ENCODE measurements around the gene FSTL1. TPM values are rescaled to one million over a fixed set of nuclear protein-coding genes. Genes with fewer than 3 reads are reported as not detected.
A peak's percentile ranks its signal among the peaks of the same experiment; 100 is the strongest.

Gene FSTL1
- total RNA-seq, 1 donor from 2014 or later: 790 TPM

DNA sequence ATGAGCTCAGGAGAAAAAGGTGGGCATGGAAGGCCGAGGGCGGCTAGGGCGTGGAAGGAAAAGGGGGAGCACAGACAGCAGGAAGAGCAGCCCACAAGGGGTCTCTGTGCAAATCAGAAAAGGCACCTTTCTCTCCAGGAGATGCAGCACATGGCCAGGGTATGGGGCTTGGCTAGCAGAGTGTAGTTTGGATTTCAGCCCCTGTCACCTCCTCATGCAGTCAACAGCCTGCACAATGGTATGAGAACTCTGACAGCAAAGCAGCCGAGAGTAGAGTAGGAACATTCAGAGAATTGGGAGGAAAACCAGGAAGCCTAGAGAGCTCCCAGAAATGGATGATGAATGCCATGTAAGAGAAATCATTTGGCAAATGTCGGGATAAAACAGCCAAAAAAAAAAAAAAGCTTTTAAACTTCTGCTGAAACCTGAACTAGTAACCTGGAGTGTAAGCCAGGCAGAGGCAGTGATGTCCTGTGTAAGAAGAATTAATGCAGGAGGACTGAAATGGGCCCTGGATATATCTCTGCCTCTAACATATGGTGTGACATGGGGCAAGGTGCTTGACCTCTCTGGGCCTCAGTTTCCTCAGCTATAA is 25.7 kb downstream of the FSTL1 start:
- H3K27me3 ChIP-seq: no peaks in the 10 kb centered on the region
- peak overlapping the region in 1 of 2 donors; percentile 32 for H3K4me3 ChIP-seq
- peak overlapping the region; percentile 77 to 80 for H3K27ac ChIP-seq
- intact Hi-C loops (cut with DNase I): loop anchor here (10.0 kb wide), 2 partner anchors 320 to 750 kb away; partner anchors contain the start of genes COX17, GTF2E1 and RABL3
- H3K9me3 ChIP-seq: no peaks in the 10 kb centered on the region
- DNase-seq (ENCODE audit: low spot score in 2 of 2): peak in 1 of 2 donors; percentile 50
- TF ChIP-seq, protein P1, sequence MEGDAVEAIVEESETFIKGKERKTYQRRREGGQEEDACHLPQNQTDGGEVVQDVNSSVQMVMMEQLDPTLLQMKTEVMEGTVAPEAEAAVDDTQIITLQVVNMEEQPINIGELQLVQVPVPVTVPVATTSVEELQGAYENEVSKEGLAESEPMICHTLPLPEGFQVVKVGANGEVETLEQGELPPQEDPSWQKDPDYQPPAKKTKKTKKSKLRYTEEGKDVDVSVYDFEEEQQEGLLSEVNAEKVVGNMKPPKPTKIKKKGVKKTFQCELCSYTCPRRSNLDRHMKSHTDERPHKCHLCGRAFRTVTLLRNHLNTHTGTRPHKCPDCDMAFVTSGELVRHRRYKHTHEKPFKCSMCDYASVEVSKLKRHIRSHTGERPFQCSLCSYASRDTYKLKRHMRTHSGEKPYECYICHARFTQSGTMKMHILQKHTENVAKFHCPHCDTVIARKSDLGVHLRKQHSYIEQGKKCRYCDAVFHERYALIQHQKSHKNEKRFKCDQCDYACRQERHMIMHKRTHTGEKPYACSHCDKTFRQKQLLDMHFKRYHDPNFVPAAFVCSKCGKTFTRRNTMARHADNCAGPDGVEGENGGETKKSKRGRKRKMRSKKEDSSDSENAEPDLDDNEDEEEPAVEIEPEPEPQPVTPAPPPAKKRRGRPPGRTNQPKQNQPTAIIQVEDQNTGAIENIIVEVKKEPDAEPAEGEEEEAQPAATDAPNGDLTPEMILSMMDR (IDR thresholded peaks at IDR 0.05): no peak
- H3K4me1 ChIP-seq: peaks cover 61 to 92% of the 10 kb centered on the region in 2 donors
- peaks cover 6 to 9% of the 10 kb centered on the region in 2 donors for H3K36me3 ChIP-seq

DNA sequence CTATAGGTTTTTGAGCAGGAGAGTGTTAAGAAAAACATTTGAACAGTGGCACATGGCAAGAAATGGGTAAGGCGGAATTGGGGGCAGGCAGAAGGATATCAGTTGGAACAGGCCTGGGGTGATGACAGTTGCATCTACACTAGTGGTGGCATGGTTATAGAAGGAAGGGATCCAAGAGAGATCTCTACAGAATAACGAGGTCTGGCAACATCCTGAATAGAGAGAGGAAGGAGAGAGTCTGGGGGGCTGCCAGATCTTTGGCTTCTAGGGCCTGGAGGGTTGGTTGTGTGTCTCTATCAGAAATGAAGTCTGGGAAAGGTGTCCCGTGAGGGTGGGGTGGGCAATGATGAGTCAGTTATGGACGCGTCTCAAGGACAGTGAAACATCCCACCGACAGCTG is 26.3 kb downstream of the FSTL1 start:
- H3K4me3 ChIP-seq: peak overlapping the region in 1 of 2 donors; percentile 18
- TF ChIP-seq, protein P1 (IDR thresholded peaks at IDR 0.05): no peak
- DNase-seq (ENCODE audit: low spot score in 2 of 2): peak in 1 of 2 donors; percentile 60
- H3K4me1 ChIP-seq: peaks cover 66 to 92% of the 10 kb centered on the region in 2 donors
- intact Hi-C loops (cut with DNase I): loop anchor here (10.0 kb wide), 2 partner anchors 320 to 750 kb away; partner anchors contain the start of genes COX17, GTF2E1 and RABL3
- peaks cover under 1 to 5% of the 10 kb centered on the region in 2 donors for H3K36me3 ChIP-seq
- no peaks in the 10 kb centered on the region for H3K27me3 ChIP-seq
- H3K27ac ChIP-seq: peak overlapping the region; percentile 77 to 80
- H3K9me3 ChIP-seq: no peaks in the 10 kb centered on the region

DNA sequence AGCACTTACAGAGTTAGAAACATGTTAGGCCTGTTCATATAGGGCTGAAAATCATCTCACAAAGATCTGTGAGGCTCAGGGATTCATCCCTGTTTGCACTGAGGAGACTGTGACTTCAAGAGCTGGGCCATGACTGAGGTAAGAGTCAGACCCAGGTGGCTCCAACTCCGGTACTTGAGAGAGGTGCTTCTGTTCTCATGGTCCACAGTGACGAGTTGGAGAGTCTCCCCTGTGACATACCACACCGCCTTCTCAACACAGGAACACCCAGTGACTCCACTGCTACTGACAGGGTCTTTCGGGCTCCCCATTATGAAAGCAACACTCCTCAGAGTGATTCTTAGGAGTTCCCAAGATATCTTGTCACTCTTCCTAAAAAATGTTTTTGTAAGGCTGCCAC is 27.4 kb downstream of the FSTL1 start:
- intact Hi-C loops (cut with DNase I): loop anchor here (10.0 kb wide), 2 partner anchors 321 to 749 kb away; partner anchors contain the start of genes COX17, GTF2E1 and RABL3
- H3K4me3 ChIP-seq: no peak overlapping the region
- no peaks in the 10 kb centered on the region for H3K9me3 ChIP-seq
- H3K4me1 ChIP-seq: peaks cover 74 to 93% of the 10 kb centered on the region in 2 donors
- TF ChIP-seq, protein P1 (IDR thresholded peaks at IDR 0.05): no peak
- peaks cover 0 to 5% of the 10 kb centered on the region in 2 donors for H3K36me3 ChIP-seq
- DNase-seq (ENCODE audit: low spot score in 2 of 2): peak in 1 of 2 donors; percentile 52
- no peaks in the 10 kb centered on the region for H3K27me3 ChIP-seq
- H3K27ac ChIP-seq: peak overlapping the region; percentile 77 to 80

DNA sequence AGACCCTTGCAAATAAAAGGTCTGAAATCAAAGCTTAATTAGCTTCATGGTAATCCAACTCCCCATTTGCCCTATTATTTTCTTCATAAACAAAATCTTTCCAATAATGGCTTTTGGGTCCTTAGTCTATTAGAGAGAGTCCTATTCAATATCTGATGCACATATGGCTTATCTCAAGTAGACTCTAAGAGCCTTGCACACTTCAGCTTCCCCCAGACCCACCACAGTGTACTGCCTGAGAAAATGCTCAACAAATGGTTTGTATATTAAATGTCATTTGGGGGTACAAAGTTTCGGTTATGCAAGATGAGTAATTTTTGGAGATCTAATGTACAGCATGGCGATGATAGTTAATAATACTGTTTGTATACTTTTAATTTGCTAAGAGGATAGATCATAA is 28.9 kb downstream of the FSTL1 start:
- intact Hi-C loops (cut with DNase I): loop anchor here (1.0 to 10.0 kb wide), 4 partner anchors 29 to 747 kb away; partner anchors contain the start of genes COX17, GTF2E1 and RABL3
- peak overlapping the region; percentile 77 to 80 for H3K27ac ChIP-seq
- TF ChIP-seq, protein P1 (IDR thresholded peaks at IDR 0.05): no peak
- H3K4me3 ChIP-seq: no peak overlapping the region
- H3K27me3 ChIP-seq: no peaks in the 10 kb centered on the region
- H3K36me3 ChIP-seq: peaks cover 0 to 5% of the 10 kb centered on the region in 2 donors
- peaks cover 72 to 90% of the 10 kb centered on the region in 2 donors for H3K4me1 ChIP-seq
- DNase-seq (ENCODE audit: low spot score in 2 of 2): peak in 1 of 2 donors; percentile 30
- H3K9me3 ChIP-seq: no peaks in the 10 kb centered on the region

DNA sequence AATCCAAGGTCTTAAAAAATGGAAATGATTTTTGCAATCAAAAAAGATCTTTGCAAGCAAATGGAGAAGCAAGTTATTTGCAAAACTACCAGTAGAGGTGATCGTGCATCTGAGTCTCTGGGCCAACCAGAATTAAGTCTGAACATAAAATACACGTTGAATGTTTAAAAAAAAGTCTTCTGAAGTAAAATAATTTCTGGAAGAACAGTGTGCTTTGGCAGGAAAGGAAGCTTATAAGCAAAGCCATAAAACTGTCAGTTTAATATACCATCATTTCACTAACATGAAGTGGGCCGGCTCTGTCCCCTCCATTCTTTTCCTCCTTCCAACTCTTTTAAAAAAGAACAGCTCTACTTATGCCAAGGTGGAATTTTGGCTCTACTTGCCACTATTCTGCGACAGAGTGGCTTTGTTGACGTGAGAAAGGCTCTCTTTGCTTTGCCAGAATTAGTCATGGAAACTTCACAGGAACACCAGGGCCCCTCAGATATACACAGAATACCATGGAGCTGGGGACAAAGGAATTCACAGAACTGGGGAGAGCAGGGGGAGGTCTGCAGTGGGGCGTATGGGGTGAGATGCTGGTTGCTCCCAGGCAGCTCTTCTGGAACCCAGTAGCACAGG is 29.8 kb downstream of the FSTL1 start:
- H3K36me3 ChIP-seq: peaks cover 0 to under 1% of the 10 kb centered on the region in 2 donors
- intact Hi-C loops (cut with DNase I): loop anchor here (1.0 to 10.0 kb wide), 4 partner anchors 30 to 746 kb away; partner anchors contain the start of genes COX17, GTF2E1 and RABL3
- peak overlapping the region in 1 of 2 donors; percentile 5 for H3K4me3 ChIP-seq
- no peaks in the 10 kb centered on the region for H3K27me3 ChIP-seq
- peak overlapping the region; percentile 77 to 80 for H3K27ac ChIP-seq
- DNase-seq (ENCODE audit: low spot score in 2 of 2): peak in 1 of 2 donors; percentile 81
- H3K4me1 ChIP-seq: peaks cover 68 to 85% of the 10 kb centered on the region in 2 donors
- no peaks in the 10 kb centered on the region for H3K9me3 ChIP-seq
- TF ChIP-seq, protein P1 (IDR thresholded peaks at IDR 0.05): peak in 2 of 3 experiments; percentile 18 to 47
